ENCODE data around the gene LMTK3. TPM values are rescaled to one million over a fixed set of nuclear protein-coding genes. Genes with fewer than 3 reads are reported as not detected.
"Not testable (repeated sequence)": the region's sequence is repeated elsewhere in the genome, so short reads cannot be mapped to it uniquely, and the experiment has no call there.

Gene LMTK3
- total RNA-seq, 3 donors from 2014 or later, result 1.8 to 2.6 (median 2.0) TPM

DNA sequence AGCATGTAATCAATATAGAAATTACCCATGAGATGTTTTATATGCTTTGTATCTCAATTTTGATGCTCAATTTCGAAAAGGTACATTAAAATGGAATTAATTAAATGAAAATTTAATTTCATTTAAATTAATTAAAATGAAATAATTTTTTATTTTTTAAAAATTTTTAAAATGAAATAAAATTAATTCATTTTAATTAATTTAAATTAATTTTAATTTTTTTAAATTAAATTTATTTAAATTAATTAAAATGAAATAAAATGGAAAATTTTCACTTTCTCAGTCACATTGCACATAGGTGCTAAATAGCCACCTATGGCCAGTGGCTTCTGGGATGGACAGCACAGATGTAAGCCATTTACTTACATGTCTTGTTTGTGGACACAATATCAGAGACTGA, 36.1 kb upstream of the LMTK3 start:
- ATAC-seq, result no peak
- Mint-ChIP-seq H3K36me3 (ENCODE audit: insufficient read depth) (no peaks in the 10 kb centered on the region), H3K4me3 (no peak overlapping the region), H3K27me3 (ENCODE audit: low read depth) (peaks cover 4% of the 10 kb centered on the region), H3K4me1 (ENCODE audit: low read depth) (no peaks in the 10 kb centered on the region), H3K9me3 (no peaks in the 10 kb centered on the region)
- DNase-seq, result no peak

GRCh38 chr19:48544856-48545750, 33.5 kb upstream of the LMTK3 start:
- Mint-ChIP-seq H3K4me3 (no peak overlapping the region), H3K4me1 (ENCODE audit: low read depth) (no peaks in the 10 kb centered on the region), H3K27me3 (ENCODE audit: low read depth) (peaks cover 2% of the 10 kb centered on the region), H3K9me3 (no peaks in the 10 kb centered on the region), H3K36me3 (ENCODE audit: insufficient read depth) (no peaks in the 10 kb centered on the region)
- no peak for DNase-seq
- no peak for ATAC-seq

DNA sequence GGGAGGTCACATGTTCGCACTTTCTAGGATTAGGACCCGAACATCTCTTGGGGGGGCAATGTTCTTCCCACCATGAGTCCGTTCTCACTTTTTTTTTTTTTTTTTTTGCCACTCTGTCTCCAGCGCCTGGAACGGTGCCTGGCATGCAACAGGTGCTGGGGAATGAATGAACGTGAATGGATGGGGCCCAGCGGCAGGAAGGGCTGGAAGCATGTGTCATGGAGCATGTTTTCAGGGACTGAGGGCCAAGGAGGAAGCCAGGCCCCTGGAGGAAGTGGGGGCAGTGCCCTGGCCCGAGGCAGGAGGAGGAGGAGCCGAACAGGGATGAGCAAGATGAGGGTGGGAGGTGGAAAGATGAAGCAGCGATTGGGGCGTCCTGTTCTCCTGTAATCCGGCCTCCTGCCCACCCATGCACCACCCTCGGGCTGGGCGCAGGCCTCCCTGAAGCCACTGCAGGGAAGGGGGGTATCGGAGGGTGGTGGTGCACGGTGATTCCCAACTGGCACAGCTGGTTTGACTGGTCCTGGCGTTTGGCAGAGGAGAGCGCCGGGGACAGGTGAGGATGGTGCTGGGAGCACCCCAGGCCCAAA, 31.6 kb upstream of the LMTK3 start:
- no peak for ATAC-seq
- H3K27me3 Mint-ChIP-seq (ENCODE audit: low read depth), result peaks cover 2% of the 10 kb centered on the region
- H3K4me3 Mint-ChIP-seq, result no peak overlapping the region
- no peaks in the 10 kb centered on the region for H3K4me1 Mint-ChIP-seq (ENCODE audit: low read depth)
- no peak for DNase-seq
- no peaks in the 10 kb centered on the region for H3K9me3 Mint-ChIP-seq
- no peaks in the 10 kb centered on the region for H3K36me3 Mint-ChIP-seq (ENCODE audit: insufficient read depth)

DNA sequence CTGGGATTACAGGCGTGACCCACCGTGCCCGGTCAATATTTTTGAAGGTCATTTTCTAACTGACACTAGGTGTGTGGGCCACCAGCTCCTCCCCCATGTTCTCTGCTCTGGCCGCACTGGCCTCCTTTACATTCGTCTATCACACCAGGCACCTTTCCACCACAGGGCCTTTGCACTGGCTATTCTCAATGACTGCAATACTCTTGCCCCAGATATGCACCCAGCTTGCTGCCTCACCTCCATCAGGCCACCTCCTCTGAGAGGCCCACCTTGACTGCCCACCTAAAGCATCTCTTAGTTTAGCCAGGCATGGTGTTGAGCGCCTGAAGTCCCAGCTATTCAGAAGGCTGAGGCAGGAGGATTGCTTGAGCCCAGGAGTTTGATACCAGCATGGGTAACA, 30.2 kb upstream of the LMTK3 start:
- Mint-ChIP-seq H3K27me3 (ENCODE audit: low read depth) (peaks cover 4% of the 10 kb centered on the region), H3K4me1 (ENCODE audit: low read depth) (no peaks in the 10 kb centered on the region), H3K4me3 (no peak overlapping the region)

DNA sequence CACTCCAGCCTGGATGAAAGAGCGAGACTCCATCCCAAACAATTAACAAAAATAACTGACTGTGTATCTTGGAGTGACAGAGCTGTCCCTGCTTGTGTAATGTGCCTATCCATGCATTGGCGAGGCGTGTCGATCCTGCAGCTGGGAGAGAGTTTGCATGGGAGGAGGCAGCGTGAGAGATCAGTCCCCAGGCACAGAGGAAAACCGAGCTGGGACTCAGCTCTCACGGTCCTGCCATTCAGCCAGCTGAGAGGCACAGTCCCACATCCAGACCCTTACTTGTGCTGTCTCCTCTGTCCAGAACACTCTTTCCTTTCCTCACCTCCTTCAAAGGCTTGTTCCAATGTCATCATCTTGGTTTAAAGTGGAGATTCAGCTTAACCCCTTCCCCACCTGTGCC, 28.5 kb upstream of the LMTK3 start:
- ATAC-seq, result no peak
- no peaks in the 10 kb centered on the region for H3K9me3 Mint-ChIP-seq
- no peaks in the 10 kb centered on the region for H3K4me1 Mint-ChIP-seq (ENCODE audit: low read depth)
- no peak overlapping the region for H3K4me3 Mint-ChIP-seq
- no peak for DNase-seq
- H3K27me3 Mint-ChIP-seq (ENCODE audit: low read depth), result peaks cover 2% of the 10 kb centered on the region
- no peaks in the 10 kb centered on the region for H3K36me3 Mint-ChIP-seq (ENCODE audit: insufficient read depth)

More for the DNA sequence above, 30.2 kb upstream of the LMTK3 start:
- H3K9me3 Mint-ChIP-seq, result no peaks in the 10 kb centered on the region
- no peaks in the 10 kb centered on the region for H3K36me3 Mint-ChIP-seq (ENCODE audit: insufficient read depth)
- DNase-seq (no peak), ATAC-seq (no peak)

- no peak overlapping the region for H3K4me3 Mint-ChIP-seq
- no peaks in the 10 kb centered on the region for H3K36me3 Mint-ChIP-seq (ENCODE audit: insufficient read depth)
- DNase-seq (no peak), ATAC-seq (no peak)
- peaks cover 2% of the 10 kb centered on the region for H3K27me3 Mint-ChIP-seq (ENCODE audit: low read depth)
- no peaks in the 10 kb centered on the region for H3K4me1 Mint-ChIP-seq (ENCODE audit: low read depth)
- H3K9me3 Mint-ChIP-seq, result no peaks in the 10 kb centered on the region
Measured at GRCh38 chr19:48539503-48540096, 28.0 kb upstream of the LMTK3 start.

- not testable (repeated sequence) for H3K9me3 Mint-ChIP-seq; H3K36me3 Mint-ChIP-seq (ENCODE audit: insufficient read depth); H3K4me1 Mint-ChIP-seq (ENCODE audit: low read depth); H3K4me3 Mint-ChIP-seq; DNase-seq; H3K27me3 Mint-ChIP-seq (ENCODE audit: low read depth); ATAC-seq
Measured at GRCh38 chr19:48538057-48538456, 26.4 kb upstream of the LMTK3 start.

GRCh38 chr19:48537541-48537940, 25.9 kb upstream of the LMTK3 start:
- Mint-ChIP-seq H3K36me3 (ENCODE audit: insufficient read depth) (no peaks in the 10 kb centered on the region), H3K27me3 (ENCODE audit: low read depth) (peaks cover 5% of the 10 kb centered on the region), H3K9me3 (no peaks in the 10 kb centered on the region), H3K4me3 (no peak overlapping the region), H3K4me1 (ENCODE audit: low read depth) (no peaks in the 10 kb centered on the region)
- DNase-seq (no peak), ATAC-seq (no peak)

- Mint-ChIP-seq H3K9me3 (no peaks in the 10 kb centered on the region), H3K4me1 (ENCODE audit: low read depth) (no peaks in the 10 kb centered on the region), H3K27me3 (ENCODE audit: low read depth) (peaks cover 12% of the 10 kb centered on the region), H3K36me3 (ENCODE audit: insufficient read depth) (no peaks in the 10 kb centered on the region), H3K4me3 (no peak overlapping the region)
- ATAC-seq (no peak), DNase-seq (no peak)
Measured at GRCh38 chr19:48533770-48534169, 22.1 kb upstream of the LMTK3 start.

- DNase-seq (no peak), ATAC-seq (no peak)
- no peaks in the 10 kb centered on the region for H3K4me1 Mint-ChIP-seq (ENCODE audit: low read depth)
- H3K36me3 Mint-ChIP-seq (ENCODE audit: insufficient read depth), result no peaks in the 10 kb centered on the region
- peaks cover 10% of the 10 kb centered on the region for H3K27me3 Mint-ChIP-seq (ENCODE audit: low read depth)
- H3K4me3 Mint-ChIP-seq, result no peak overlapping the region
- H3K9me3 Mint-ChIP-seq, result peaks cover 11% of the 10 kb centered on the region
Measured at GRCh38 chr19:48530770-48531169, 19.1 kb upstream of the LMTK3 start.

DNA sequence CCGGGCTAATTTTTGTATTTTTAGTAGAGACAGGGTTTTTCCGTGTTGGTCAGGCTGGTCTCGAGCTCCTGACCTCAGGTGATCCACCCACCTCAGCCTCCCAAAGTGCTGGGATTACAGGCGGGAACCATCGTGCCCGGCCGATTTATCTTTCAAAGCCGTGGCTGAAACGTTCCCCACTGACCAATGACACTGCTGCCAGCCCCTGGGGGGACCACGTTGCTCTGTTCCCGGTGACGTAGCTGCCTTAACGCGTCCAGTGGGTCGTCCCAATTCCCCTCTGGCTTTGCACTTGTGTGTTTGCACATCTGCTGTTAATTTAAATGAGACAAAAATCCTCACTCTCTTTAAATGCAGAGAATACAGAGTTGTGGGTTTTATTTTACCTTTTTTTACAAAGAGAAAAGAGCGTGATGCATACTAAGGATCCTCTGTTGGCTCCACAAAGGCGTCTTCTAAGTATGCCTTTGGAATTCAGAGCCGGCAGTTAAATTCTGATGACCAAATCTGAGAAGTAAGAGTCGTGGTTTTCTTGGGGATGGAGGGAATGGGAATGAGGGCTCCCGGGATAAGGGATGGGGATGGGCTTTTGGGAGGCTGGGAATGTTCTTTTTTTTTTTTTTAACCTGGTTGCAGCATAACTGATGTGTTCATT, 18.6 kb upstream of the LMTK3 start:
- DNase-seq (no peak), ATAC-seq (no peak)
- Mint-ChIP-seq H3K4me1 (ENCODE audit: low read depth) (no peaks in the 10 kb centered on the region), H3K9me3 (peaks cover 11% of the 10 kb centered on the region), H3K27me3 (ENCODE audit: low read depth) (peaks cover 10% of the 10 kb centered on the region), H3K36me3 (ENCODE audit: insufficient read depth) (no peaks in the 10 kb centered on the region), H3K4me3 (no peak overlapping the region)

- Mint-ChIP-seq H3K4me1 (ENCODE audit: low read depth) (no peaks in the 10 kb centered on the region), H3K4me3 (no peak overlapping the region), H3K27me3 (ENCODE audit: low read depth) (peaks cover 14% of the 10 kb centered on the region), H3K36me3 (ENCODE audit: insufficient read depth) (no peaks in the 10 kb centered on the region), H3K9me3 (peaks cover 18% of the 10 kb centered on the region)
- no peak for ATAC-seq
- DNase-seq, result no peak
Measured at GRCh38 chr19:48529156-48529555, 17.5 kb upstream of the LMTK3 start.

GRCh38 chr19:48524732-48525131, 13.1 kb upstream of the LMTK3 start:
- ATAC-seq, result no peak
- H3K4me1 Mint-ChIP-seq (ENCODE audit: low read depth), result no peaks in the 10 kb centered on the region

GRCh38 chr19:48524221-48524620, 12.6 kb upstream of the LMTK3 start:
- ATAC-seq (no peak), DNase-seq (no peak)
- Mint-ChIP-seq H3K4me3 (no peak overlapping the region), H3K27me3 (ENCODE audit: low read depth) (peaks cover 5% of the 10 kb centered on the region), H3K36me3 (ENCODE audit: insufficient read depth) (no peaks in the 10 kb centered on the region), H3K4me1 (ENCODE audit: low read depth) (no peaks in the 10 kb centered on the region), H3K9me3 (peaks cover 21% of the 10 kb centered on the region)

More at GRCh38 chr19:48524732-48525131, 13.1 kb upstream of the LMTK3 start:
- no peaks in the 10 kb centered on the region for H3K36me3 Mint-ChIP-seq (ENCODE audit: insufficient read depth)
- H3K9me3 Mint-ChIP-seq, result peaks cover 21% of the 10 kb centered on the region
- no peak for DNase-seq
- H3K4me3 Mint-ChIP-seq, result no peak overlapping the region
- peaks cover 5% of the 10 kb centered on the region for H3K27me3 Mint-ChIP-seq (ENCODE audit: low read depth)

Data from activated T-cell treated with anti-CD3 and anti-CD28 coated beads, Interleukin-2, amount 50 U/mL, for 4 hours (primary cell).